ENCODE data around the gene APEH. TPM values are rescaled to one million over a fixed set of nuclear protein-coding genes. Genes with fewer than 3 reads are reported as not detected.
A peak's percentile ranks its signal among the peaks of the same experiment; 100 is the strongest.

Gene APEH
- total and polyA plus RNA-seq, 2 of the 13 experiments (the other 11 are each of a cell fraction or from before 2014, with no cell fraction given) = 116 to 130 TPM

DNA sequence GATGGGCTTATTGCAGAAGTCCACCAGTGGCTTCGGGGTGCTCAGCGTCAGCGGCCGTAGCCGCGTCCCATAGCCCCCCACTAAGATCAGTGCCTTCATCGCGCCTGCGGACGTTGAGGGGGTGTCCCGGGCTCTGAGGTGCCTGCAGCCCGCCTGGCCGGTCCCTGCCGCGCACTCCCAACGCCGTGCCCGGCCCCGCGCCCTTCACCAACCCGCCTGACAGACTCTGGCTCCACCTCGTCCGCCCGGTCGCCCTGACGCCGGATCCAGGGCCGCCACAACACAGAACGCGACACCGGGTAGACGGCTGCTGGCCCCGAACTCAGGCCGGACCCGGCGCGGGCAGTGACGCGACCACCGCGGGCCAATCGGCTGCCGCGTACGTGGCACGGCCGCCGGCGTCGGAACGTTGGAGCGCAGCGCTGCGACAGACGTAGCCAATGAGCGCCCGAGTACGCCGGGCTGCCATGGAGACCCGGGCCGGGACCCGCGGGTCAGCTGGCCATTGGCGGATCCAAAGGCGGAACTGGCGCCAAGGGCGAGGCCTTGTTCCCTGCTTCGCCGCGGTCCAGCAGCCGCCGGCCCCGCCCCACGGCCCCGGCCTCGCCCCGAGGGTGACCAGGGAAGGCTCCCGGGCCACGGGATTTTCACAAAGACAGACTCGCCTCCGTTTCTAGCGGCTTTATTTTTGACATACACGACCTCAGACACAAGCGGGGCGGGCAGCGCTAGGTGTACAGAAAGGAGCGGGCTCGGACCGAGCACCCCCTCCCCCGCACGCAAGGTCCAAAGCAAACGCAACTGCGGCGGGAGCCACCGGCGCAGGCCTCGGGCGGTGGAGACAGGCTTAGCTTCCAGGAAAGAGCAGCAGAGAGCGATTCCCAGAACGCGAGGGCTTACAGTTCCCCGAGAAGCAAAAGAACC lies 49.7 kb downstream of the APEH start, which contains the start of gene GMPPB (continued):
- TF ChIP-seq, protein P1, sequence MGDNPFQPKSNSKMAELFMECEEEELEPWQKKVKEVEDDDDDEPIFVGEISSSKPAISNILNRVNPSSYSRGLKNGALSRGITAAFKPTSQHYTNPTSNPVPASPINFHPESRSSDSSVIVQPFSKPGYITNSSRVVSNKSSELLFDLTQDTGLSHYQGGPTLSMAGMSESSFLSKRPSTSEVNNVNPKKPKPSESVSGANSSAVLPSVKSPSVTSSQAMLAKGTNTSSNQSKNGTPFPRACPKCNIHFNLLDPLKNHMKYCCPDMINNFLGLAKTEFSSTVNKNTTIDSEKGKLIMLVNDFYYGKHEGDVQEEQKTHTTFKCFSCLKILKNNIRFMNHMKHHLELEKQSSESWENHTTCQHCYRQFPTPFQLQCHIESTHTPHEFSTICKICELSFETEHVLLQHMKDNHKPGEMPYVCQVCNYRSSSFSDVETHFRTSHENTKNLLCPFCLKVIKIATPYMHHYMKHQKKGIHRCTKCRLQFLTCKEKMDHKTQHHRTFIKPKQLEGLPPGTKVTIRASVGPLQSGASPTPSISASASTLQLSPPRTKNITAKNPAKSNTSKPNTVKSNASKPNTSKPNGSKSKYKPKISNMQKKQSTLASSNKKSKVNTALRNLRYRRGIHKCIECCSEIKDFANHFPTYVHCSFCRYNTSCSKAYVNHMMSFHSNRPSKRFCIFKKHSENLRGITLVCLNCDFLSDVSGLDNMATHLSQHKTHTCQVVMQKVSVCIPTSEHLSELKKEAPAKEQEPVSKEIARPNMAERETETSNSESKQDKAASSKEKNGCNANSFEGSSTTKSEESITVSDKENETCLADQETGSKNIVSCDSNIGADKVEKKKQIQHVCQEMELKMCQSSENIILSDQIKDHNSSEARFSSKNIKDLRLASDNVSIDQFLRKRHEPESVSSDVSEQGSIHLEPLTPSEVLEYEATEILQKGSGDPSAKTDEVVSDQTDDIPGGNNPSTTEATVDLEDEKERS (CRISPR knock-in tag; IDR thresholded peaks at IDR 0.05) = no peak
- no peak for TF ChIP-seq ZNF792 (CRISPR knock-in tag; IDR thresholded peaks at IDR 0.05)
- TF ChIP-seq E2F5 (CRISPR knock-in tag; conservative IDR thresholded peaks at IDR 0.05) = no peak; the same call in none of the 2 replicates
- peak; percentile 84 for TF ChIP-seq RFX3 (CRISPR knock-in tag; IDR thresholded peaks at IDR 0.05)
- no peak; the same call in 1 of the 2 replicates for TF ChIP-seq MEIS2 (CRISPR knock-in tag; IDR thresholded peaks at IDR 0.05)
- no peak for TF ChIP-seq MTA1 (CRISPR knock-in tag; IDR thresholded peaks at IDR 0.05; ENCODE audit: borderline replicate concordance)
- no peak for TF ChIP-seq ATAD3A (CRISPR knock-in tag; IDR thresholded peaks at IDR 0.05)
- no peak for TF ChIP-seq RBM39 (IDR thresholded peaks at IDR 0.05; ENCODE audit: low read depth, low read length, poor library complexity, severe bottlenecking)
- no peak for TF ChIP-seq LRRFIP1 (CRISPR knock-in tag; conservative IDR thresholded peaks at IDR 0.05)
- TF ChIP-seq ZBTB2 (CRISPR knock-in tag; IDR thresholded peaks at IDR 0.05; ENCODE audit: low read depth) = peak; percentile 73; the same call in 1 of the 2 replicates
- TF ChIP-seq HOXD1 (CRISPR knock-in tag; IDR thresholded peaks at IDR 0.05) = no peak
- no peak for TF ChIP-seq ZMYM2 (CRISPR knock-in tag; IDR thresholded peaks at IDR 0.05)
- peak; percentile 51; the same call in 1 of the 2 replicates for TF ChIP-seq ZNF280B (CRISPR knock-in tag; IDR thresholded peaks at IDR 0.05; ENCODE audit: borderline replicate concordance)
- no peak for TF ChIP-seq FLYWCH1 (CRISPR knock-in tag; IDR thresholded peaks at IDR 0.05)
- no peak for TF ChIP-seq FOXM1 (CRISPR knock-in tag; IDR thresholded peaks at IDR 0.05)
- TF ChIP-seq IKZF4 (CRISPR knock-in tag; IDR thresholded peaks at IDR 0.05; ENCODE audit: borderline replicate concordance, low read depth, not compliant biosample characterization) = no peak
- TF ChIP-seq SP1 (IDR thresholded peaks at IDR 0.05) = no peak
- TF ChIP-seq SP1 (CRISPR knock-in tag; IDR thresholded peaks at IDR 0.05) = peak; percentile 53
